Measurements from ENCODE around the gene GNS. TPM values are rescaled to one million over a fixed set of nuclear protein-coding genes. Genes with fewer than 3 reads are reported as not detected.

GNS gene
- total and polyA plus RNA-seq, 2 of the 13 experiments (the other 11 are each of a cell fraction or from before 2014, with no cell fraction given) = 49.8 to 51.0 TPM

DNA sequence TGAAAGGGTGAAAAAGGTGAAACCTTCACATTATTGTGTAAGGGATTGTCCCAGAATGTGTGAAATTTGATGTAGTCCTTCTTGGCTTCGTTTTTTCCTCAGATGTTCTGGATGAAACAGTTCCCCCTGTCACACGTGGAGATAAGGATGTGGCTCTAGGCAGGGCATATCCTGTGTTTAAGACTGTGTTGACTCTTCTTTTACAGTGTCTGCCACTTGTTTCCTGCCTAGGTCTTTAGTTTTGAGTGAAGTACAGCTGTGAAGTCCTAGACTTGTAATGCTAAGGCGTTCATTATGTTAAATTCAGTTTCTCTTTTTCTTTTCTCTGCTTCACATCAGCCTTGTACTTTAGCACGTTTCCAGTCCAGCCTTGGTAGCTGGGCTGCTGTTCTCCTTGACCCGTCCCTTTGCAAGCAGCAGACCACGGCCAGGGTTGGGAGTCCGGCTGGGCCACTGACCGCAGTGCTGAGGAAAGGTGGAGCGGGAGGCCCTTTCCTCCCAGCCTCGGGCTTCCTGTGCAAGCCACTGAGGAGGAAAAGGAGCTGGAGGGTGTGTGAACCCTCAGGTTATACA lies 89.8 kb downstream of the GNS start (continued):
- TF ChIP-seq, protein P1, sequence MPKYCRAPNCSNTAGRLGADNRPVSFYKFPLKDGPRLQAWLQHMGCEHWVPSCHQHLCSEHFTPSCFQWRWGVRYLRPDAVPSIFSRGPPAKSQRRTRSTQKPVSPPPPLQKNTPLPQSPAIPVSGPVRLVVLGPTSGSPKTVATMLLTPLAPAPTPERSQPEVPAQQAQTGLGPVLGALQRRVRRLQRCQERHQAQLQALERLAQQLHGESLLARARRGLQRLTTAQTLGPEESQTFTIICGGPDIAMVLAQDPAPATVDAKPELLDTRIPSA (CRISPR knock-in tag; IDR thresholded peaks at IDR 0.05; ENCODE audit: borderline replicate concordance) = no peak
- TF ChIP-seq ARID2 (CRISPR knock-in tag; IDR thresholded peaks at IDR 0.05; ENCODE audit: borderline replicate concordance) (no peak), ZNF251 (CRISPR knock-in tag; IDR thresholded peaks at IDR 0.05) (no peak), RBAK (CRISPR knock-in tag; IDR thresholded peaks at IDR 0.05) (no peak), NFKBIZ (CRISPR knock-in tag; IDR thresholded peaks at IDR 0.05) (0 out of 2 replicates have a peak, but pooled peaks have one; percentile 44), TARDBP (CRISPR knock-in tag; IDR thresholded peaks at IDR 0.05) (0 out of 2 replicates have a peak, but pooled peaks have one; percentile 52), KAT8 (CRISPR knock-in tag; IDR thresholded peaks at IDR 0.05) (no peak), ZNF124 (CRISPR knock-in tag; IDR thresholded peaks at IDR 0.05) (0 out of 2 replicates have a peak, but pooled peaks have one; percentile 22), SALL1 (CRISPR knock-in tag; IDR thresholded peaks at IDR 0.05) (peak; percentile 67), PITX1 (CRISPR knock-in tag; IDR thresholded peaks at IDR 0.05) (0 out of 2 replicates have a peak, but pooled peaks have one; percentile 42), ZNF354B (CRISPR knock-in tag; IDR thresholded peaks at IDR 0.05) (no peak), ESRRA (CRISPR knock-in tag; IDR thresholded peaks at IDR 0.05; ENCODE audit: low read depth) (0 out of 2 replicates have a peak, but pooled peaks have one; percentile 41), ZBTB38 (CRISPR knock-in tag; IDR thresholded peaks at IDR 0.05) (peak; percentile 55; the same call in 1 of the 2 replicates)
- TF ChIP-seq, protein P2, sequence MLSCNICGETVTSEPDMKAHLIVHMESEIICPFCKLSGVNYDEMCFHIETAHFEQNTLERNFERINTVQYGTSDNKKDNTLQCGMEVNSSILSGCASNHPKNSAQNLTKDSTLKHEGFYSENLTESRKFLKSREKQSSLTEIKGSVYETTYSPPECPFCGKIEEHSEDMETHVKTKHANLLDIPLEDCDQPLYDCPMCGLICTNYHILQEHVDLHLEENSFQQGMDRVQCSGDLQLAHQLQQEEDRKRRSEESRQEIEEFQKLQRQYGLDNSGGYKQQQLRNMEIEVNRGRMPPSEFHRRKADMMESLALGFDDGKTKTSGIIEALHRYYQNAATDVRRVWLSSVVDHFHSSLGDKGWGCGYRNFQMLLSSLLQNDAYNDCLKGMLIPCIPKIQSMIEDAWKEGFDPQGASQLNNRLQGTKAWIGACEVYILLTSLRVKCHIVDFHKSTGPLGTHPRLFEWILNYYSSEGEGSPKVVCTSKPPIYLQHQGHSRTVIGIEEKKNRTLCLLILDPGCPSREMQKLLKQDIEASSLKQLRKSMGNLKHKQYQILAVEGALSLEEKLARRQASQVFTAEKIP (CRISPR knock-in tag; IDR thresholded peaks at IDR 0.05; ENCODE audit: borderline replicate concordance) = no peak
- TF ChIP-seq, protein P3, sequence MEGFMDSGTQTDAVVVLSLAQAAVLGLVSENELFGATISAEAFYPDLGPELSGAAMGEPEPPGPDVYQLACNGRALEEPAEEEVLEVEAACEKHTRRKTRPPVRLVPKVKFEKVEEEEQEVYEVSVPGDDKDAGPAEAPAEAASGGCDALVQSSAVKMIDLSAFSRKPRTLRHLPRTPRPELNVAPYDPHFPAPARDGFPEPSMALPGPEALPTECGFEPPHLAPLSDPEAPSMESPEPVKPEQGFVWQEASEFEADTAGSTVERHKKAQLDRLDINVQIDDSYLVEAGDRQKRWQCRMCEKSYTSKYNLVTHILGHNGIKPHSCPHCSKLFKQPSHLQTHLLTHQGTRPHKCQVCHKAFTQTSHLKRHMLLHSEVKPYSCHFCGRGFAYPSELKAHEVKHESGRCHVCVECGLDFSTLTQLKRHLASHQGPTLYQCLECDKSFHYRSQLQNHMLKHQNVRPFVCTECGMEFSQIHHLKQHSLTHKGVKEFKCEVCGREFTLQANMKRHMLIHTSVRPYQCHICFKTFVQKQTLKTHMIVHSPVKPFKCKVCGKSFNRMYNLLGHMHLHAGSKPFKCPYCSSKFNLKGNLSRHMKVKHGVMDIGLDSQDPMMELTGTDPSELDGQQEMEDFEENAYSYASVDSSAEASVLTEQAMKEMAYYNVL (CRISPR knock-in tag; IDR thresholded peaks at IDR 0.05; ENCODE audit: borderline replicate concordance) = peak; percentile 48; the same call in 1 of the 2 replicates
- TF ChIP-seq, protein P4, sequence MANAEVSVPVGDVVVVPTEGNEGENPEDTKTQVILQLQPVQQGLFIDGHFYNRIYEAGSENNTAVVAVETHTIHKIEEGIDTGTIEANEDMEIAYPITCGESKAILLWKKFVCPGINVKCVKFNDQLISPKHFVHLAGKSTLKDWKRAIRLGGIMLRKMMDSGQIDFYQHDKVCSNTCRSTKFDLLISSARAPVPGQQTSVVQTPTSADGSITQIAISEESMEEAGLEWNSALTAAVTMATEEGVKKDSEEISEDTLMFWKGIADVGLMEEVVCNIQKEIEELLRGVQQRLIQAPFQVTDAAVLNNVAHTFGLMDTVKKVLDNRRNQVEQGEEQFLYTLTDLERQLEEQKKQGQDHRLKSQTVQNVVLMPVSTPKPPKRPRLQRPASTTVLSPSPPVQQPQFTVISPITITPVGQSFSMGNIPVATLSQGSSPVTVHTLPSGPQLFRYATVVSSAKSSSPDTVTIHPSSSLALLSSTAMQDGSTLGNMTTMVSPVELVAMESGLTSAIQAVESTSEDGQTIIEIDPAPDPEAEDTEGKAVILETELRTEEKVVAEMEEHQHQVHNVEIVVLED (CRISPR knock-in tag; IDR thresholded peaks at IDR 0.05; ENCODE audit: borderline replicate concordance) = no peak
- TF ChIP-seq, protein P5, sequence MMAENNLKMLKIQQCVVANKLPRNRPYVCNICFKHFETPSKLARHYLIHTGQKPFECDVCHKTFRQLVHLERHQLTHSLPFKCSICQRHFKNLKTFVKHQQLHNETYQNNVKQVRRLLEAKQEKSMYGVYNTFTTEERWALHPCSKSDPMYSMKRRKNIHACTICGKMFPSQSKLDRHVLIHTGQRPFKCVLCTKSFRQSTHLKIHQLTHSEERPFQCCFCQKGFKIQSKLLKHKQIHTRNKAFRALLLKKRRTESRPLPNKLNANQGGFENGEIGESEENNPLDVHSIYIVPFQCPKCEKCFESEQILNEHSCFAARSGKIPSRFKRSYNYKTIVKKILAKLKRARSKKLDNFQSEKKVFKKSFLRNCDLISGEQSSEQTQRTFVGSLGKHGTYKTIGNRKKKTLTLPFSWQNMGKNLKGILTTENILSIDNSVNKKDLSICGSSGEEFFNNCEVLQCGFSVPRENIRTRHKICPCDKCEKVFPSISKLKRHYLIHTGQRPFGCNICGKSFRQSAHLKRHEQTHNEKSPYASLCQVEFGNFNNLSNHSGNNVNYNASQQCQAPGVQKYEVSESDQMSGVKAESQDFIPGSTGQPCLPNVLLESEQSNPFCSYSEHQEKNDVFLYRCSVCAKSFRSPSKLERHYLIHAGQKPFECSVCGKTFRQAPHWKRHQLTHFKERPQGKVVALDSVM (CRISPR knock-in tag; IDR thresholded peaks at IDR 0.05) = peak; percentile 41; the same call in 1 of the 2 replicates
- TF ChIP-seq, protein P6, sequence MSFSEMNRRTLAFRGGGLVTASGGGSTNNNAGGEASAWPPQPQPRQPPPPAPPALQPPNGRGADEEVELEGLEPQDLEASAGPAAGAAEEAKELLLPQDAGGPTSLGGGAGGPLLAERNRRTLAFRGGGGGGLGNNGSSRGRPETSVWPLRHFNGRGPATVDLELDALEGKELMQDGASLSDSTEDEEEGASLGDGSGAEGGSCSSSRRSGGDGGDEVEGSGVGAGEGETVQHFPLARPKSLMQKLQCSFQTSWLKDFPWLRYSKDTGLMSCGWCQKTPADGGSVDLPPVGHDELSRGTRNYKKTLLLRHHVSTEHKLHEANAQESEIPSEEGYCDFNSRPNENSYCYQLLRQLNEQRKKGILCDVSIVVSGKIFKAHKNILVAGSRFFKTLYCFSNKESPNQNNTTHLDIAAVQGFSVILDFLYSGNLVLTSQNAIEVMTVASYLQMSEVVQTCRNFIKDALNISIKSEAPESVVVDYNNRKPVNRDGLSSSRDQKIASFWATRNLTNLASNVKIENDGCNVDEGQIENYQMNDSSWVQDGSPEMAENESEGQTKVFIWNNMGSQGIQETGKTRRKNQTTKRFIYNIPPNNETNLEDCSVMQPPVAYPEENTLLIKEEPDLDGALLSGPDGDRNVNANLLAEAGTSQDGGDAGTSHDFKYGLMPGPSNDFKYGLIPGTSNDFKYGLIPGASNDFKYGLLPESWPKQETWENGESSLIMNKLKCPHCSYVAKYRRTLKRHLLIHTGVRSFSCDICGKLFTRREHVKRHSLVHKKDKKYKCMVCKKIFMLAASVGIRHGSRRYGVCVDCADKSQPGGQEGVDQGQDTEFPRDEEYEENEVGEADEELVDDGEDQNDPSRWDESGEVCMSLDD (CRISPR knock-in tag; IDR thresholded peaks at IDR 0.05; ENCODE audit: borderline replicate concordance) = no peak

Measured in HepG2 (cell line).